Activated B cell treated with CpG ODN at 0.5 μM for 24 hours (primary cell): ENCODE data around the gene CCDC191. TPM values are rescaled to one million over a fixed set of nuclear protein-coding genes. Genes with fewer than 3 reads are reported as not detected.

Experiments used
- ATAC-seq: fragments of 200-7000 bp; cut with Tn5 transposase; one replicate; pipeline ENCODE4 v1.10.0; 2021; ENCODE audit warnings: low read depth, mild to moderate bottlenecking, moderate library complexity
- CTCF ChIA-PET: fragments of 350-600 bp; sonication (Branson Sonifier 250); formaldehyde crosslinking; loops from one replicate; lab custom pipeline; 2021; ENCODE audit warnings: antibody characterized with exemption; lab: Charles Lee
- POLR2A ChIA-PET: fragments of 350-600 bp; sonication (Branson Sonifier 250); formaldehyde crosslinking; loops from one replicate; lab custom pipeline; 2021; ENCODE audit warnings: antibody characterized with exemption; lab: Charles Lee
- DNase-seq: peaks from one replicate; pipeline ENCODE4 v3.0.0; 2022
- H3K27ac Mint-ChIP-seq: one replicate; pipeline ENCODE4 v1.8.0; 2020; ENCODE audit warnings: mixed read lengths
- H3K27me3 Mint-ChIP-seq: one replicate; pipeline ENCODE4 v1.8.0; 2021; ENCODE audit warnings: mixed read lengths
- H3K36me3 Mint-ChIP-seq: one replicate; pipeline ENCODE4 v1.8.0; 2021; ENCODE audit warnings: low read depth, mixed read lengths
- H3K4me1 Mint-ChIP-seq: one replicate; pipeline ENCODE4 v1.8.0; 2021; ENCODE audit warnings: mixed read lengths
- H3K4me3 Mint-ChIP-seq: one replicate; pipeline ENCODE4 v1.8.0; 2020; ENCODE audit warnings: mild to moderate bottlenecking, mixed read lengths
- H3K9me3 Mint-ChIP-seq: one replicate; pipeline ENCODE4 v1.8.0; 2020; ENCODE audit warnings: mixed read lengths
- CTCF ChIP-seq: fragments of 200-600 bp; IDR thresholded peaks from one replicate; pipeline ENCODE4 v1.8.0; 2022; ENCODE audit warnings: antibody characterized with exemption, mild to moderate bottlenecking
- intact Hi-C: fragments of 100-400 bp; cut with micrococcal nuclease; formaldehyde crosslinking; loops from one replicate; pipeline ENCODE4 v1.15.1; 2024
- total RNA-seq: library from RNA; stranded (reverse); gene quantifications from 2 replicates; pipeline ENCODE4 v1.2.3, GENCODE V29; 2022

The CCDC191 gene
- total RNA-seq, 1 donor from 2014 or later: 17.2 TPM

GRCh38 chr3:113981803-113982202, 74.5 kb downstream of the CCDC191 start:
- no peak overlapping the region for H3K4me3 Mint-ChIP-seq
- ATAC-seq (no peak), DNase-seq (no peak)
- no peaks in the 10 kb centered on the region for H3K9me3 Mint-ChIP-seq
- no peak overlapping the region for H3K27ac Mint-ChIP-seq
- ChIA-PET POLR2A (interaction anchor here (0.6 to 2.5 kb wide), 4 partner anchors 24 to 1481 kb away, joined by 3 to 7 read pairs (median 4); partner anchors contain the start of genes CCDC191 and QTRT2), CTCF (interaction anchor here (0.6 kb wide), 1 partner anchor 437 kb away, joined by 3 read pairs; no protein-coding TSS in a partner anchor)
- peaks cover 61% of the 10 kb centered on the region for H3K4me1 Mint-ChIP-seq
- intact Hi-C loops: no loop called here
- TF ChIP-seq CTCF: no peak
- peaks cover 52% of the 10 kb centered on the region for H3K36me3 Mint-ChIP-seq
- H3K27me3 Mint-ChIP-seq: no peaks in the 10 kb centered on the region

GRCh38 chr3:113979916-113980315, 76.4 kb downstream of the CCDC191 start:
- Mint-ChIP-seq H3K4me3 (no peak overlapping the region), H3K36me3 (peaks cover 60% of the 10 kb centered on the region), H3K9me3 (no peaks in the 10 kb centered on the region), H3K4me1 (peaks cover 42% of the 10 kb centered on the region), H3K27ac (no peak overlapping the region), H3K27me3 (no peaks in the 10 kb centered on the region)
- ChIA-PET POLR2A (interaction anchor here (2.5 kb wide), 1 partner anchor 76 kb away, joined by 7 read pairs; the partner anchor contains the start of genes CCDC191 and QTRT2), CTCF (no interaction called here)
- ATAC-seq (no peak), DNase-seq (no peak)
- intact Hi-C loops: no loop called here
- no peak for TF ChIP-seq CTCF

- no peak for DNase-seq
- intact Hi-C loops: no loop called here
- POLR2A ChIA-PET: no interaction called here
- ATAC-seq: no peak
- Mint-ChIP-seq H3K4me3 (no peak overlapping the region), H3K9me3 (peaks cover 16% of the 10 kb centered on the region), H3K4me1 (peaks cover 22% of the 10 kb centered on the region), H3K27ac (no peak overlapping the region), H3K27me3 (no peaks in the 10 kb centered on the region), H3K36me3 (peaks cover 66% of the 10 kb centered on the region)
- CTCF ChIA-PET: no interaction called here
- TF ChIP-seq CTCF: no peak
These were observed 78.5 kb downstream of the CCDC191 start for GRCh38 chr3:113977822-113978221.

GRCh38 chr3:113968986-113969385, 87.3 kb downstream of the CCDC191 start:
- H3K27ac Mint-ChIP-seq: no peak overlapping the region
- no peaks in the 10 kb centered on the region for H3K27me3 Mint-ChIP-seq
- no peak overlapping the region for H3K4me3 Mint-ChIP-seq
- peaks cover 24% of the 10 kb centered on the region for H3K9me3 Mint-ChIP-seq
- no peak for ATAC-seq
- ChIA-PET CTCF (no interaction called here), POLR2A (no interaction called here)
- peaks cover 6% of the 10 kb centered on the region for H3K4me1 Mint-ChIP-seq
- TF ChIP-seq CTCF: no peak
- DNase-seq: no peak
- intact Hi-C loops: no loop called here
- H3K36me3 Mint-ChIP-seq: peaks cover 60% of the 10 kb centered on the region

- DNase-seq (no peak), ATAC-seq (no peak)
- ChIA-PET POLR2A (no interaction called here), CTCF (no interaction called here)
- Mint-ChIP-seq H3K9me3 (no peaks in the 10 kb centered on the region), H3K4me3 (no peak overlapping the region), H3K4me1 (no peaks in the 10 kb centered on the region), H3K27ac (no peak overlapping the region), H3K36me3 (peaks cover 47% of the 10 kb centered on the region), H3K27me3 (no peaks in the 10 kb centered on the region)
- intact Hi-C loops: no loop called here
- TF ChIP-seq CTCF: no peak
These were observed 90.2 kb downstream of the CCDC191 start for GRCh38 chr3:113966172-113966571.
